K562 (cell line): ENCODE results near the gene BRCC3. TPM values are rescaled to one million over a fixed set of nuclear protein-coding genes. Genes with fewer than 3 reads are reported as not detected.

ENCODE experiments used
- ATAC-seq: fragments of 200-7000 bp; cut with Tn5 transposase; 3 replicates; pipeline ENCODE4 v1.9.1; 2020; ENCODE audit warnings: moderate library complexity
- BruUV-seq: library from RNA; stranded (reverse); fragments of 400-500 nt; replicated peaks from 2 replicates; lab custom pipeline; 2021; lab: Mats Ljungman, UMichigan
- CTCF ChIA-PET: fragments of 300-600 bp; formaldehyde crosslinking; extraction: SDS; loops from one replicate; lab custom pipeline; 2021; ENCODE audit warnings: low intra/inter-chr PET ratio; lab: Yijun Ruan, JAX
- POLR2A ChIA-PET: fragments of 300-600, 350-650 bp; sonication (Branson Sonifier 250); formaldehyde crosslinking; extraction: SDS; loops from one replicate; lab custom pipeline; 2021; ENCODE audit warnings: antibody characterized with exemption, inconsistent platforms; lab: Yijun Ruan, JAX
- DNase-seq, 4 experiments: peaks; one replicate each; pipeline versions ENCODE4 v3.0.0 to v3.0.0-alpha.2; 2011 to 2018; ENCODE audit warnings: low spot score in 3 of 4, mixed read lengths in 3 of 4; ENCODE audit errors: extremely low read depth in 1 of 4
- FAIRE-seq: peaks from 2 replicates; lab custom pipeline; 2011; peaks lifted over from hg19 to GRCh38; lab: Jason Lieb, UNC
- H2AFZ ChIP-seq: 2 replicates; pipeline ENCODE4 v1.6.0; 2011; ENCODE audit warnings: low read depth, low read length, control low read depth, inconsistent platforms
- H3K27ac ChIP-seq: fragments of 200-600 bp; 3 replicates; pipeline ENCODE4 v1.8.0; 2011; ENCODE audit warnings: low read depth, mild to moderate bottlenecking, control low read depth, inconsistent platforms, low read length, moderate library complexity, mixed read lengths; ENCODE audit errors: extremely low read depth
- H3K27me3 ChIP-seq, 2 experiments: fragments of 300-600 bp in 1 of 2; 2 replicates in 1 of 2; 3 replicates in 1 of 2; pipeline versions ENCODE4 v1.6.0 to v1.8.0; 2011; ENCODE audit warnings: inconsistent platforms in 2 of 2, low read length in 2 of 2, mild to moderate bottlenecking in 1 of 2, mixed read lengths in 1 of 2, moderate library complexity in 1 of 2; ENCODE audit not compliant: control insufficient read depth in 2 of 2, insufficient read depth in 2 of 2
- H3K36me3 ChIP-seq: fragments of 300-600 bp; 3 replicates; pipeline ENCODE4 v1.8.0; 2011; ENCODE audit warnings: mild to moderate bottlenecking, low read length, inconsistent platforms; ENCODE audit not compliant: control insufficient read depth, insufficient read depth
- H3K4me1 ChIP-seq, 2 experiments: fragments of 200-600 bp in 1 of 2; replicated peaks in 1 of 2; 2 replicates in 1 of 2; 3 replicates in 1 of 2; pipeline versions ENCODE4 v1.5.1 to v1.8.0; 2011; ENCODE audit warnings: inconsistent platforms in 2 of 2, low read length in 2 of 2, mild to moderate bottlenecking in 1 of 2, mixed read lengths in 1 of 2, moderate library complexity in 1 of 2; ENCODE audit not compliant: control insufficient read depth in 2 of 2, insufficient read depth in 2 of 2
- H3K4me2 ChIP-seq: 2 replicates; pipeline ENCODE4 v1.6.1; 2011; ENCODE audit warnings: low read length, control low read depth, inconsistent platforms, mixed read lengths; ENCODE audit not compliant: insufficient read depth
- H3K4me3 ChIP-seq: fragments of 200-600 bp; sonication (generic), shearing (Covaris generic); 2 replicates; pipeline ENCODE4 v1.5.1; 2016; ENCODE audit warnings: control low read depth, inconsistent platforms
- H3K79me2 ChIP-seq: fragments of 200-600 bp; 3 replicates; pipeline ENCODE4 v1.8.0; 2011; ENCODE audit warnings: low read length, inconsistent platforms; ENCODE audit not compliant: control insufficient read depth, insufficient read depth
- H3K9ac ChIP-seq, 2 experiments: 2 replicates each; pipeline versions ENCODE4 v1.6.0 to v1.6.1; 2011; ENCODE audit warnings: low read depth in 2 of 2, low read length in 2 of 2, control low read depth in 1 of 2, inconsistent platforms in 1 of 2, mild to moderate bottlenecking in 1 of 2, mixed read lengths in 1 of 2; ENCODE audit not compliant: insufficient read depth in 1 of 2
- H3K9me1 ChIP-seq: one replicate; pipeline ENCODE4 v1.6.0; 2011; ENCODE audit warnings: inconsistent platforms, mild to moderate bottlenecking, low read length, moderate library complexity; ENCODE audit not compliant: control insufficient read depth, insufficient read depth
- H3K9me3 ChIP-seq: replicated peaks from 2 replicates; pipeline ENCODE4 v1.5.1; 2011; ENCODE audit warnings: low read depth, low read length, inconsistent platforms; ENCODE audit not compliant: control insufficient read depth, insufficient read depth
- H4K20me1 ChIP-seq: replicated peaks from 2 replicates; pipeline ENCODE4 v1.6.1; 2011; ENCODE audit warnings: low read length, inconsistent platforms, mixed read lengths; ENCODE audit not compliant: control insufficient read depth, insufficient read depth
- CBFA2T2 ChIP-seq: fragments of 450-650 bp; conservative IDR thresholded peaks from 2 replicates; pipeline ENCODE4 v1.6.1; 2017; ENCODE audit warnings: mild to moderate bottlenecking
- CBFA2T3 ChIP-seq: fragments of 450-650 bp; IDR thresholded peaks from 2 replicates; pipeline ENCODE4 v1.6.1; 2017
- CBFB ChIP-seq: sonication (generic); formaldehyde crosslinking; IDR thresholded peaks from 2 replicates; pipeline ENCODE4 v1.4.0; 2020; ENCODE audit warnings: mild to moderate bottlenecking, missing genetic modification reagents
- HSF4 ChIP-seq: fragments of 250-450 bp; sonication (Bioruptor Pico); IDR thresholded peaks from 2 replicates; pipeline ENCODE4 v2.1.2; 2022; ENCODE audit warnings: mild to moderate bottlenecking, moderate library complexity, borderline replicate concordance
- MCM5 ChIP-seq: fragments of 450-650 bp; IDR thresholded peaks from 2 replicates; pipeline ENCODE4 v1.6.1; 2016; ENCODE audit warnings: low read depth
- MED1 ChIP-seq: sonication (generic); formaldehyde crosslinking; IDR thresholded peaks from 2 replicates; pipeline ENCODE4 v1.8.1; 2023; ENCODE audit warnings: missing genetic modification reagents, borderline replicate concordance
- SIRT6 ChIP-seq: IDR thresholded peaks from one replicate; pipeline ENCODE4 v1.6.1; 2012; ENCODE audit warnings: low read depth, mild to moderate bottlenecking, control low read depth, inconsistent platforms, low read length, moderate library complexity
- SLC30A9 ChIP-seq: fragments of 250-450 bp; sonication (Bioruptor Pico); IDR thresholded peaks from 2 replicates; pipeline ENCODE4 v1.8.0; 2022; ENCODE audit warnings: mild to moderate bottlenecking, moderate library complexity
- SP2 ChIP-seq: IDR thresholded peaks from 2 replicates; pipeline ENCODE4 v1.6.1; 2011; ENCODE audit warnings: mild to moderate bottlenecking, low read depth, low read length, moderate library complexity; ENCODE audit not compliant: poor library complexity, severe bottlenecking; ENCODE audit errors: extremely low read depth
- ZNF140 ChIP-seq: fragments of 250-450 bp; sonication (Bioruptor Pico); IDR thresholded peaks from 2 replicates; pipeline ENCODE4 v1.8.0; 2021; ENCODE audit warnings: moderate library complexity, mild to moderate bottlenecking, inconsistent platforms
- ZNF586 ChIP-seq: fragments of 450-650 bp; formaldehyde crosslinking; conservative IDR thresholded peaks from 2 replicates; pipeline ENCODE4 v1.4.0; 2020; ENCODE audit warnings: mild to moderate bottlenecking, moderate library complexity
- WGBS: fragments of 100-300 bp; shearing (Covaris generic); methylation state at CpG from one replicate; pipeline ENCODE4 v1.1.6; 2016; ENCODE audit warnings: low coverage, mixed read lengths; ENCODE audit not compliant: insufficient coverage; ENCODE audit errors: missing lambda C conversion rate; 5-methylcytosine and 5-hydroxymethylcytosine counted together
- in situ Hi-C: fragments of 300-500 bp; cut with MboI; formaldehyde crosslinking; loops from 4 replicates; pipeline ENCODE4 v1.15.0; 2018; ENCODE audit warnings: inconsistent platforms, mixed read lengths
- intact Hi-C: fragments of 100-400 bp; cut with micrococcal nuclease; formaldehyde crosslinking; loops from 2 replicates; pipeline ENCODE4 v1.14.2; 2022
- polyA plus RNA-seq, 8 experiments: library from polyadenylated mRNA; depleted of rRNA in 4 of 8; stranded (reverse) in 5 of 8; unstranded in 3 of 8; fragments of >200 nt; fragmentation: Nextera tagmentation in 2 of 8; fragmentation: Illumina TruSeq in 1 of 8; extraction: Ambion mirVana in 2 of 8; extraction: Trizol in 1 of 8; gene quantifications; 2 replicates each; pipeline versions ENCODE4 v1.2.1 to v1.2.3, GENCODE V29; 2011 to 2014; ENCODE audit warnings: inconsistent platforms in 1 of 8, missing spikeins in 1 of 8
- total RNA-seq, 7 experiments: library from RNA; depleted of rRNA in 6 of 7; stranded (reverse); fragments of >200 nt in 6 of 7; fragmentation: Illumina TruSeq in 2 of 7; extraction: Trizol in 2 of 7; gene quantifications; 2 replicates each; pipeline versions ENCODE4 v1.2.1 to v1.2.3, GENCODE V29; 2011 to 2021; ENCODE audit warnings: low replicate concordance in 1 of 7
- TF ChIP-seq, protein P1 (sequence below): IDR thresholded peaks from 3 replicates; pipeline ENCODE4 v1.6.1; 2011; ENCODE audit warnings: borderline replicate concordance, mild to moderate bottlenecking; ENCODE audit not compliant: insufficient read length, insufficient read depth
- TF ChIP-seq, protein P2 (sequence below): sonication (generic); formaldehyde crosslinking; IDR thresholded peaks from 2 replicates; pipeline ENCODE4 v1.8.0; 2022; ENCODE audit warnings: missing genetic modification reagents, mild to moderate bottlenecking, moderate library complexity, borderline replicate concordance
- TF ChIP-seq, protein P3 (sequence below): sonication (generic); formaldehyde crosslinking; IDR thresholded peaks from 2 replicates; pipeline ENCODE4 v1.8.1; 2022; ENCODE audit warnings: missing genetic modification reagents
- TF ChIP-seq, protein P4 (sequence below), 2 experiments: fragments of 450-650 bp in 1 of 2; sonication (generic) in 1 of 2; formaldehyde crosslinking; conservative IDR thresholded peaks; 2 replicates each; pipeline versions ENCODE4 v1.4.0 to v1.8.1; 2020 to 2022; ENCODE audit warnings: mild to moderate bottlenecking in 1 of 2, missing genetic modification reagents in 1 of 2

The BRCC3 gene
- total and polyA plus RNA-seq, 9 of the 15 experiments (the other 6 are each of a cell fraction or from before 2014, with no cell fraction given): 9.6 to 44.8 (median 26.7) TPM

DNA sequence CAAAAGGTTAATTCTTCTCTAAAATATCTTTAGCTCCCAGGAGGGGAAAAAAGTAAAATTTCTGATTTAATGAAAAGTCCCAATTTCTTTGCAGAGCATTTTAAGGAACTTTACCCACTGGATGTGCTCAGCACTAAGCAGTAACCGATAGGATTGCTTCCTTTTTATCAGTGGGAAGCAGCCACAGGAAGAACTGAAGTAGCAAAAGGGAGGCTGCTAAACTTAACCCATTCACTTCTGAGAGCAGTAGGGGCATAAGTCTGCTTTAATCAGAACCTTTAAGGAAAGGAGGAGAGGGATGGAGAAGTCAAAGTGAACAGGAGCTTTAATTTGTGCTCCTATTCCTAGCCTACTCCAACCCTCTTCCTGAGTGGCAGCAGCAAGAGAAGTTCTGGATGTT is 48.7 kb upstream of the BRCC3 start, which contains the start of gene F8 (continued):
- TF ChIP-seq, protein P1, sequence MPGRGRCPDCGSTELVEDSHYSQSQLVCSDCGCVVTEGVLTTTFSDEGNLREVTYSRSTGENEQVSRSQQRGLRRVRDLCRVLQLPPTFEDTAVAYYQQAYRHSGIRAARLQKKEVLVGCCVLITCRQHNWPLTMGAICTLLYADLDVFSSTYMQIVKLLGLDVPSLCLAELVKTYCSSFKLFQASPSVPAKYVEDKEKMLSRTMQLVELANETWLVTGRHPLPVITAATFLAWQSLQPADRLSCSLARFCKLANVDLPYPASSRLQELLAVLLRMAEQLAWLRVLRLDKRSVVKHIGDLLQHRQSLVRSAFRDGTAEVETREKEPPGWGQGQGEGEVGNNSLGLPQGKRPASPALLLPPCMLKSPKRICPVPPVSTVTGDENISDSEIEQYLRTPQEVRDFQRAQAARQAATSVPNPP: no peak
- TF ChIP-seq HSF4 (CRISPR knock-in tag) (no peak), ZNF586 (CRISPR knock-in tag) (no peak)

DNA sequence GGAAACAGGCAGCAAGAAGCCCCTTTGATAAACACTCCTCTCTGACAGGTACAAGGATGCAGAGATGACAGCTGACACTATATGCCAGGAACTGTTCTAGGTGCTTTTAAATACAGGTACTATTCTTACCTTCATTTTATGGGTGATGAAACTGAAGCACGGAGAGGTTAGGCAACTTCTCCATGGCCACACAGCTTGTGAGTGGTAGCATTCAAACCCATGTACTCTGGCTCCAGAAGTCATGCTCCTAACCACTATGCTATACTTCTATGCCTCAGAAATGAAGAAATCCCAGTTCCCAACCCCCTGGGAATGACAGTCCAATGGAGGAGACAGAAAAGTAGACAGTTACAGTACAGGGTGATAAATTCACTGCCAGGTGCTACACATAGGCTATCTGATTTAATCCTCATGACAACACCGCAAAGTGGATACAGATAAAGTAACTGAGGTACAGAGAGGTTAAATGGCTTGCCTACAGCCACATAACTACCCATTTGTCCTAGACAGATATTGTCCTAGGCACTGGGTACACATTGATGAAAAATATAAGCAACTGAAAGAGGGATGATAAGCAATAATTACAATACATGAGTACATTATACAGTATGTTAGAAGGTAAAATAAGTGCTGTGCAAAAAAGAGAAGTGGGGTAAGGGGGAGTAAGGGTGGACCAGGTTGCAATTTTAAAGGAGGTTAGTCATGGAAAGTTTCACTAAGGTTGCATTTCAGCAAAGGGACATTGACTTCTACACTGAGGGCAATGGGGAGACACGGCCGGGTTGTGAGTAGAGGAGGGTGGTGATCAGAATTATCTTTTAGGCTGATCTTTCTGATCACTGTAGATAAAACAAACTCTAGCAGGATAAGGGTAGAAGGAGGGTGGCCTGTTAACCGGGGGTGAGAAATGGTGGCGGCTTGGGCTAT is 47.1 kb upstream of the BRCC3 start:
- FAIRE-seq: no peak
- TF ChIP-seq, protein P2, sequence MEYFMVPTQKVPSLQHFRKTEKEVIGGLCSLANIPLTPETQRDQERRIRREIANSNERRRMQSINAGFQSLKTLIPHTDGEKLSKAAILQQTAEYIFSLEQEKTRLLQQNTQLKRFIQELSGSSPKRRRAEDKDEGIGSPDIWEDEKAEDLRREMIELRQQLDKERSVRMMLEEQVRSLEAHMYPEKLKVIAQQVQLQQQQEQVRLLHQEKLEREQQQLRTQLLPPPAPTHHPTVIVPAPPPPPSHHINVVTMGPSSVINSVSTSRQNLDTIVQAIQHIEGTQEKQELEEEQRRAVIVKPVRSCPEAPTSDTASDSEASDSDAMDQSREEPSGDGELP (CRISPR knock-in tag): no peak
- TF ChIP-seq SLC30A9 (CRISPR knock-in tag) (no peak), SIRT6 (no peak), CBFA2T2 (peak; percentile 48), CBFB (CRISPR knock-in tag) (no peak), MED1 (CRISPR knock-in tag) (no peak), CBFA2T3 (peak; percentile 66), MCM5 (no peak), ZNF140 (no peak), SP2 (no peak)
- TF ChIP-seq, protein P3, sequence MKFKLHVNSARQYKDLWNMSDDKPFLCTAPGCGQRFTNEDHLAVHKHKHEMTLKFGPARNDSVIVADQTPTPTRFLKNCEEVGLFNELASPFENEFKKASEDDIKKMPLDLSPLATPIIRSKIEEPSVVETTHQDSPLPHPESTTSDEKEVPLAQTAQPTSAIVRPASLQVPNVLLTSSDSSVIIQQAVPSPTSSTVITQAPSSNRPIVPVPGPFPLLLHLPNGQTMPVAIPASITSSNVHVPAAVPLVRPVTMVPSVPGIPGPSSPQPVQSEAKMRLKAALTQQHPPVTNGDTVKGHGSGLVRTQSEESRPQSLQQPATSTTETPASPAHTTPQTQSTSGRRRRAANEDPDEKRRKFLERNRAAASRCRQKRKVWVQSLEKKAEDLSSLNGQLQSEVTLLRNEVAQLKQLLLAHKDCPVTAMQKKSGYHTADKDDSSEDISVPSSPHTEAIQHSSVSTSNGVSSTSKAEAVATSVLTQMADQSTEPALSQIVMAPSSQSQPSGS (CRISPR knock-in tag): no peak
- TF ChIP-seq, protein P4, sequence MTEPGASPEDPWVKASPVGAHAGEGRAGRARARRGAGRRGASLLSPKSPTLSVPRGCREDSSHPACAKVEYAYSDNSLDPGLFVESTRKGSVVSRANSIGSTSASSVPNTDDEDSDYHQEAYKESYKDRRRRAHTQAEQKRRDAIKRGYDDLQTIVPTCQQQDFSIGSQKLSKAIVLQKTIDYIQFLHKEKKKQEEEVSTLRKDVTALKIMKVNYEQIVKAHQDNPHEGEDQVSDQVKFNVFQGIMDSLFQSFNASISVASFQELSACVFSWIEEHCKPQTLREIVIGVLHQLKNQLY (CRISPR knock-in tag; conservative IDR thresholded peaks at IDR 0.05): no peak

More for the DNA sequence above, 47.1 kb upstream of the BRCC3 start:
- Histone ChIP-seq H3K36me3 (no peaks in the 10 kb centered on the region), H3K4me2 (peak overlapping the region; percentile 30; the same call in 1 of the 2 replicates), H3K27ac (peak overlapping the region; percentile 52; the same call in 1 of the 3 replicates), H4K20me1 (no peaks in the 10 kb centered on the region), H3K27me3 (no peaks in the 10 kb centered on the region), H3K9me1 (no peaks in the 10 kb centered on the region), H3K4me1 (peaks cover 14 to 31% of the 10 kb centered on the region in 2 experiments), H2AFZ (peak overlapping the region; percentile 73), H3K9ac (peak overlapping the region in 1 of 2 experiments; percentile 26; a peak in 1 of 4 replicates), H3K79me2 (peaks cover 22% of the 10 kb centered on the region), H3K4me3 (no peak overlapping the region), H3K9me3 (no peaks in the 10 kb centered on the region)
- POLR2A ChIA-PET: interaction anchor here (0.8 to 1.5 kb wide), 2 partner anchors 17 to 589 kb away, joined by 3 to 4 read pairs; no protein-coding TSS in a partner anchor
- no peak for DNase-seq
- CTCF ChIA-PET: no interaction called here
- ATAC-seq: no peak
- intact Hi-C loops (no loop called here), in situ Hi-C loops (no loop called here)
- 8% methylated on average over 5 of the region's 6 CpGs for WGBS
- no TSS peak for BruUV-seq
